ENCODE results near the gene CCDC57.

DNA sequence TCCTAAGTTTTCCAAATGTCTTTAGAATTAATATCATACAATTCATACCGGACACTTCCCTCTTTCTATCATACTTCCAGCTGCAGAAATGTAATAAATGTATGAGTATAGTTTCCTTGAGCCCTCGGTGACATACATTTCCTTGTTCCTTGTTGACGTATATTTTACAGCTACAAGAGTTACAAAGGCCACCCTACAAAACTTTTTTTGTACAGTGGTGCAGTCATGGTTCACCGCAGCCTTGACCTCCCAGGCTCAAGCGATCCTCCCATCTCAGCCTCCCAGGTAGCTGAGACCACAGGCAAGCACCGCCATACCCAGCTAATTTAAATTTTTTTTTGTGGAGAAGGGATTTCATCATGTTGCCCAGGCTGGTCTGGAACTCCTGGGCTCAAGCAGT, 139.8 kb downstream of the CCDC57 start:
- TF ChIP-seq, protein P1, sequence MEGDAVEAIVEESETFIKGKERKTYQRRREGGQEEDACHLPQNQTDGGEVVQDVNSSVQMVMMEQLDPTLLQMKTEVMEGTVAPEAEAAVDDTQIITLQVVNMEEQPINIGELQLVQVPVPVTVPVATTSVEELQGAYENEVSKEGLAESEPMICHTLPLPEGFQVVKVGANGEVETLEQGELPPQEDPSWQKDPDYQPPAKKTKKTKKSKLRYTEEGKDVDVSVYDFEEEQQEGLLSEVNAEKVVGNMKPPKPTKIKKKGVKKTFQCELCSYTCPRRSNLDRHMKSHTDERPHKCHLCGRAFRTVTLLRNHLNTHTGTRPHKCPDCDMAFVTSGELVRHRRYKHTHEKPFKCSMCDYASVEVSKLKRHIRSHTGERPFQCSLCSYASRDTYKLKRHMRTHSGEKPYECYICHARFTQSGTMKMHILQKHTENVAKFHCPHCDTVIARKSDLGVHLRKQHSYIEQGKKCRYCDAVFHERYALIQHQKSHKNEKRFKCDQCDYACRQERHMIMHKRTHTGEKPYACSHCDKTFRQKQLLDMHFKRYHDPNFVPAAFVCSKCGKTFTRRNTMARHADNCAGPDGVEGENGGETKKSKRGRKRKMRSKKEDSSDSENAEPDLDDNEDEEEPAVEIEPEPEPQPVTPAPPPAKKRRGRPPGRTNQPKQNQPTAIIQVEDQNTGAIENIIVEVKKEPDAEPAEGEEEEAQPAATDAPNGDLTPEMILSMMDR (IDR thresholded peaks at IDR 0.05; ENCODE audit: borderline replicate concordance, extremely low read depth, low read length, poor library complexity, severe bottlenecking), result no peak
- TF ChIP-seq EZH2 (IDR thresholded peaks at IDR 0.05; ENCODE audit: borderline replicate concordance, low read depth, low read length, severe bottlenecking), result no peak
